A673 (cell line): ENCODE results near the gene TMBIM6. TPM values are rescaled to one million over a fixed set of nuclear protein-coding genes. Genes with fewer than 3 reads are reported as not detected.
A peak's percentile ranks its signal among the peaks of the same experiment; 100 is the strongest.
"Not testable (repeated sequence)": the region's sequence is repeated elsewhere in the genome, so short reads cannot be mapped to it uniquely, and the experiment has no call there.

Experiments used
- BruUV-seq: library from RNA; stranded (reverse); fragments of 400-500 nt; replicated peaks from 2 replicates; lab custom pipeline; 2021; lab: Mats Ljungman, UMichigan
- CTCF ChIA-PET: fragments of 300-600 bp; sonication (Branson Sonifier 250); formaldehyde crosslinking; loops from one replicate; lab custom pipeline; 2022; ENCODE audit warnings: antibody characterized with exemption; lab: Charles Lee
- POLR2A ChIA-PET: fragments of 300-600 bp; sonication (Branson Sonifier 250); formaldehyde crosslinking; loops from one replicate; lab custom pipeline; 2022; ENCODE audit warnings: antibody characterized with exemption; ENCODE audit not compliant: low non-redundant PET; lab: Charles Lee
- DNase-seq: peaks from one replicate; pipeline ENCODE4 v3.0.0-alpha.2; 2015; ENCODE audit warnings: low spot score
- H3K27ac ChIP-seq: fragments of 200-600 bp; sonication (generic); 2 replicates; pipeline ENCODE4 v1.5.1; 2016; ENCODE audit warnings: mixed run types, low read depth, mild to moderate bottlenecking, mixed read lengths, antibody characterized with exemption, low read length; ENCODE audit not compliant: poor library complexity, severe bottlenecking
- H3K27me3 ChIP-seq: fragments of 200-600 bp; sonication (generic); replicated peaks from 2 replicates; pipeline ENCODE4 v1.6.1; 2017; ENCODE audit warnings: mixed run types, low read depth, mild to moderate bottlenecking, mixed read lengths, antibody characterized with exemption, low read length; ENCODE audit not compliant: insufficient read depth, poor library complexity
- H3K36me3 ChIP-seq: fragments of 200-600 bp; sonication (generic); 2 replicates; pipeline ENCODE4 v1.6.1; 2016; ENCODE audit warnings: mixed run types, mild to moderate bottlenecking, mixed read lengths, antibody characterized with exemption, low read length; ENCODE audit not compliant: insufficient read depth, poor library complexity, severe bottlenecking
- H3K4me1 ChIP-seq: fragments of 200-600 bp; sonication (generic); 2 replicates; pipeline ENCODE4 v1.6.1; 2017; ENCODE audit warnings: mixed run types, mild to moderate bottlenecking, mixed read lengths, antibody characterized with exemption, low read length; ENCODE audit not compliant: insufficient read depth, poor library complexity, severe bottlenecking
- H3K4me3 ChIP-seq: fragments of 200-600 bp; sonication (generic); 2 replicates; pipeline ENCODE4 v1.5.1; 2016; ENCODE audit warnings: low read depth, mixed run types, mild to moderate bottlenecking, mixed read lengths, low read length; ENCODE audit not compliant: poor library complexity, severe bottlenecking
- H3K9me3 ChIP-seq: fragments of 200-600 bp; sonication (generic); 2 replicates; pipeline ENCODE4 v1.6.1; 2016; ENCODE audit warnings: mixed run types, low read depth, mild to moderate bottlenecking, mixed read lengths, antibody characterized with exemption, low read length; ENCODE audit not compliant: poor library complexity, severe bottlenecking
- EZH2 ChIP-seq: fragments of 200-600 bp; sonication (generic); IDR thresholded peaks from 2 replicates; pipeline ENCODE4 v1.6.1; 2017; ENCODE audit warnings: borderline replicate concordance, low read depth, mild to moderate bottlenecking, mixed read lengths, antibody characterized with exemption, low read length; ENCODE audit not compliant: poor library complexity, severe bottlenecking
- intact Hi-C: fragments of 100-400 bp; cut with micrococcal nuclease; formaldehyde crosslinking; loops from one replicate; pipeline ENCODE4 v1.10.0; 2022; ENCODE audit not compliant: unreplicated experiment
- total RNA-seq: library from RNA; stranded (reverse); gene quantifications from 2 replicates; pipeline ENCODE4 v1.2.3, GENCODE V29; 2021
- TF ChIP-seq, protein P1 (sequence below): fragments of 300-800, 200-600 bp; sonication (generic); conservative IDR thresholded peaks from 2 replicates; pipeline ENCODE4 v1.5.1; 2017; ENCODE audit warnings: low read depth, mild to moderate bottlenecking, antibody characterized with exemption, low read length, moderate library complexity, mixed read lengths

Gene TMBIM6
- total RNA-seq, 1 experiment from 2014 or later, result 454 TPM

DNA sequence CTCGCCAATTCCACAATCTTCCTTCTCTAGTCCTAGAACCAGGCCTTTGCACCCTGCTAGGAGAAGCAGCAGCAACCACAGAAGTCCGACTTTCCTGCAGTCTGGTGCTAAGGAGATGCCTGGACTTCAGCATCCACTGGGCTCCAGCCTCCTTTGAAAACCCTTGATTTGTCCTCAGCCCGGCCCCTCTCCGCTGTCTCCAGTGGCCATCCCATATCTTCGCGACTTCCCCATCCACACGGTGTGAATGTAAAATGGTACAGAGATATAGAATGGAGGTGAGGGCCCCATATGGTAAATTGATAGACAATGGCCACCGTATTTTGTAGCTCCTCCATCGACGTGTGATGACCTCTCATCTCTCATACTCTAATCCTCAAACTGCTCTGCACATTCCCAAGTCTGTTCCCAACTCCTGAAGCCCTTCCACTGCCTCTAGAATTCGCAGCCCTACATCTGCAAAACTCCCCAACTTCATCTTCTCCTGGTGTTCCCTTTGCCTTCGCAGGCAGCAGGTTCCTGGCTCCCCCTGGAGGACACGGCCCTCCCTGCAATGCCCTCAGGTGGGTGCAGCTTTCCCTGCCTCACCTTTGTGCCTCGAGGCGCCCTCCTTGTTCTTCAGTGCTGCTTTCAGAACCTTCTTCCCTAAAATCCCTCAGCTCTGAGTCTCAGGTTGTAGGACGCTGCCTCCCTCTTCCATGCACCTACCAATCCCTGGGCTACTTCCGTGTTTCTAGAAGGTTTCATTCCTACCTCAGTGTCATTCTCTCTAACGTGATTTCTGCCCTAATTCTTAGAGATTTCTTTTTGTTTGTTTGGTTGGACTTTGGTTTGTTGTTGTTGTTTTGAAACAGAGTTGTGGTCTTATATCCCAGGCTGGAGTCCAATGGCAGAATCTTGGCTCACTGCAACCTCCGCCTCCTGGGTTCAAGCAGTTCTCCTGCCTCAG lies 36.7 kb downstream of the TMBIM6 start:
- Histone ChIP-seq H3K36me3 (no peaks in the 10 kb centered on the region), H3K4me1 (peaks cover 5% of the 10 kb centered on the region), H3K4me3 (no peak overlapping the region), H3K9me3 (no peaks in the 10 kb centered on the region), H3K27me3 (no peaks in the 10 kb centered on the region), H3K27ac (no peak overlapping the region)
- DNase-seq, result peak; percentile 50
- no peak for TF ChIP-seq EZH2
- TF ChIP-seq, protein P1, sequence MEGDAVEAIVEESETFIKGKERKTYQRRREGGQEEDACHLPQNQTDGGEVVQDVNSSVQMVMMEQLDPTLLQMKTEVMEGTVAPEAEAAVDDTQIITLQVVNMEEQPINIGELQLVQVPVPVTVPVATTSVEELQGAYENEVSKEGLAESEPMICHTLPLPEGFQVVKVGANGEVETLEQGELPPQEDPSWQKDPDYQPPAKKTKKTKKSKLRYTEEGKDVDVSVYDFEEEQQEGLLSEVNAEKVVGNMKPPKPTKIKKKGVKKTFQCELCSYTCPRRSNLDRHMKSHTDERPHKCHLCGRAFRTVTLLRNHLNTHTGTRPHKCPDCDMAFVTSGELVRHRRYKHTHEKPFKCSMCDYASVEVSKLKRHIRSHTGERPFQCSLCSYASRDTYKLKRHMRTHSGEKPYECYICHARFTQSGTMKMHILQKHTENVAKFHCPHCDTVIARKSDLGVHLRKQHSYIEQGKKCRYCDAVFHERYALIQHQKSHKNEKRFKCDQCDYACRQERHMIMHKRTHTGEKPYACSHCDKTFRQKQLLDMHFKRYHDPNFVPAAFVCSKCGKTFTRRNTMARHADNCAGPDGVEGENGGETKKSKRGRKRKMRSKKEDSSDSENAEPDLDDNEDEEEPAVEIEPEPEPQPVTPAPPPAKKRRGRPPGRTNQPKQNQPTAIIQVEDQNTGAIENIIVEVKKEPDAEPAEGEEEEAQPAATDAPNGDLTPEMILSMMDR, result peak; percentile 91
- CTCF ChIA-PET, result interaction anchor here (1.2 to 1.4 kb wide), 2 partner anchors 16 to 141 kb away, joined by 3 to 4 read pairs; no protein-coding TSS in a partner anchor
- BruUV-seq, result no TSS peak
- intact Hi-C loops, result loop anchor here (1.0 to 10.0 kb wide), 5 partner anchors 61 to 294 kb away; no protein-coding TSS in a partner anchor
- POLR2A ChIA-PET, result no interaction called here

DNA sequence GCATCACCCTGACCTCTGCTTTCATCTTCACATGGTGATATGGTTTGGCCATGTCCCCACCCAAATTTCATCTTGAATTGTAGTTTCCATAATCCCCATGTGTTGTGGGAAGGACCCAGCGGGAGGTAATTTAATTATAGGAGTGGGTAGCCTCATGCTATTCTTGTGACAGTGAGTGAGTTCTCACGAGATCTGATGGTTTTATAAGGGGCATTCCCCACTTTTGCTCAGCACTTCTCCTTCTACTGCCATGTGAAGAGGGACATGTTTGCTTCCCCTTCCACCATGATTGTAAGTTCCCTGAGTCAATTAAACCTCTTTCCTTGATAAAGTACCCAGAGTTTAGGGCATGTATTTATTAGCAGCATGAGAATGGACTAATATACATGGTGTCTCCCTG lies 38.2 kb downstream of the TMBIM6 start:
- BruUV-seq, result no TSS peak
- DNase-seq, result peak; percentile 44
- TF ChIP-seq EZH2, result no peak
- TF ChIP-seq, protein P1, result no peak
- intact Hi-C loops, result loop anchor here (2.0 to 10.0 kb wide), 4 partner anchors 135 to 293 kb away; no protein-coding TSS in a partner anchor
- Histone ChIP-seq H3K27ac (no peak overlapping the region), H3K27me3 (no peaks in the 10 kb centered on the region), H3K4me1 (peaks cover 5% of the 10 kb centered on the region), H3K9me3 (no peaks in the 10 kb centered on the region), H3K36me3 (no peaks in the 10 kb centered on the region), H3K4me3 (no peak overlapping the region)
- CTCF ChIA-PET, result no interaction called here
- POLR2A ChIA-PET, result no interaction called here

DNA sequence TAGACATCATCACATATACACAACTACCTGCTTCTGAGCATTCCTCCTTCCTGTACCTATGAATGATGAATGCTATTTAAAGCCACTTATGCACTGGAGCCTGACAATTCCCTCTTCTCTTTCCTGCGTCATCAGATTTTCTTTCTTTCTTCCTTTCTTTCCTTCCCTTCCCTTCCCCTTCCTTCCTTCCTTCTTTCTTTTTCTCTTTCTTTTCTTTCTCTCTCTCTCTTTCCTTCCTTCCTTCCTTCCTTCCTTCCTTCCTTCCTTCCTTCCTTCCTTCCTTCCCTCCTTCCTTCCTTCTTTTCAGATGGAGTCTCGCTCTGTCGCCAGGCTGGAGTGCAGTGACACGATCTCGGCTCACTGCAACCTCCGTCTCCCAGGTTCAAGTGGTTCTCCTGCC lies 39.6 kb downstream of the TMBIM6 start:
- CTCF ChIA-PET, result interaction anchor here (0.9 kb wide), 1 partner anchor 19 kb away, joined by 7 read pairs; no protein-coding TSS in a partner anchor
- BruUV-seq, H3K27ac ChIP-seq, intact Hi-C loops, H3K36me3 ChIP-seq, H3K9me3 ChIP-seq, DNase-seq, H3K4me1 ChIP-seq, H3K27me3 ChIP-seq, H3K4me3 ChIP-seq, POLR2A ChIA-PET: not testable (repeated sequence)
